Measurements from ENCODE around the gene ZFR2.

DNA sequence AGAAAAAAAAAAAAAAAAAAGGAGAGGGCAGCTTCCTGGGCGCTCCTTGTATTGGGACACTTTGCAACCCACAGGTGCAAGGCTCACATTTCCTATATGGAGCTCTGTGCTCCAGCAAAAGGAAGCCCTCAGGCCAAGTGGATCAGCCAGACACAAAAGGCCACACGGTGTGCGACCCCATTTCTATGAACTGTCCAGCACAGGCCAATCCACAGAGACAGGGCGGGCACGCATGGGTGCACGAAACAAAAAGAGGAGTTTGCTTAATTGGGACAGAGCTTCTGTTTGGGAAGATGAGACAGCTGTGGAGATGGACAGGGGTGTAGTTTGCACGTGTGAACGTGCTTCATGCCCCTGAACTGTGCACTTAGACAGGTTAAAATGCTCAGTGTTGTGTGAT, 51.1 kb downstream of the ZFR2 start:
- no peak for TF ChIP-seq YY1 (IDR thresholded peaks at IDR 0.05; ENCODE audit: low read depth)
- TF ChIP-seq, protein P1, sequence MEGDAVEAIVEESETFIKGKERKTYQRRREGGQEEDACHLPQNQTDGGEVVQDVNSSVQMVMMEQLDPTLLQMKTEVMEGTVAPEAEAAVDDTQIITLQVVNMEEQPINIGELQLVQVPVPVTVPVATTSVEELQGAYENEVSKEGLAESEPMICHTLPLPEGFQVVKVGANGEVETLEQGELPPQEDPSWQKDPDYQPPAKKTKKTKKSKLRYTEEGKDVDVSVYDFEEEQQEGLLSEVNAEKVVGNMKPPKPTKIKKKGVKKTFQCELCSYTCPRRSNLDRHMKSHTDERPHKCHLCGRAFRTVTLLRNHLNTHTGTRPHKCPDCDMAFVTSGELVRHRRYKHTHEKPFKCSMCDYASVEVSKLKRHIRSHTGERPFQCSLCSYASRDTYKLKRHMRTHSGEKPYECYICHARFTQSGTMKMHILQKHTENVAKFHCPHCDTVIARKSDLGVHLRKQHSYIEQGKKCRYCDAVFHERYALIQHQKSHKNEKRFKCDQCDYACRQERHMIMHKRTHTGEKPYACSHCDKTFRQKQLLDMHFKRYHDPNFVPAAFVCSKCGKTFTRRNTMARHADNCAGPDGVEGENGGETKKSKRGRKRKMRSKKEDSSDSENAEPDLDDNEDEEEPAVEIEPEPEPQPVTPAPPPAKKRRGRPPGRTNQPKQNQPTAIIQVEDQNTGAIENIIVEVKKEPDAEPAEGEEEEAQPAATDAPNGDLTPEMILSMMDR (IDR thresholded peaks at IDR 0.05), result no peak
- no peak for TF ChIP-seq EZH2phosphoT487 (IDR thresholded peaks at IDR 0.05; ENCODE audit: borderline replicate concordance, low read depth)
- TF ChIP-seq RAD21 (IDR thresholded peaks at IDR 0.05; ENCODE audit: low read length), result no peak
- TF ChIP-seq GATA2 (CRISPR knock-in tag; IDR thresholded peaks at IDR 0.05), result no peak
- TF ChIP-seq TCF12 (IDR thresholded peaks at IDR 0.05), result no peak
- no peak for TF ChIP-seq JUND (IDR thresholded peaks at IDR 0.05)
- TF ChIP-seq EP300 (IDR thresholded peaks at IDR 0.05; ENCODE audit: borderline replicate concordance in 1 of 2, low read depth in 1 of 2, low read length in 1 of 2), result no peak
- TF ChIP-seq RXRA (IDR thresholded peaks at IDR 0.05; ENCODE audit: borderline replicate concordance, low read depth), result no peak
- TF ChIP-seq, protein P2, sequence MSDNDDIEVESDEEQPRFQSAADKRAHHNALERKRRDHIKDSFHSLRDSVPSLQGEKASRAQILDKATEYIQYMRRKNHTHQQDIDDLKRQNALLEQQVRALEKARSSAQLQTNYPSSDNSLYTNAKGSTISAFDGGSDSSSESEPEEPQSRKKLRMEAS (IDR thresholded peaks at IDR 0.05; ENCODE audit: low read depth), result no peak
- no peak for TF ChIP-seq SMC3 (IDR thresholded peaks at IDR 0.05; ENCODE audit: low read depth, low read length)
- TF ChIP-seq TEAD4 (IDR thresholded peaks at IDR 0.05; ENCODE audit: borderline replicate concordance, insufficient read depth), result no peak
- TF ChIP-seq, protein P3, sequence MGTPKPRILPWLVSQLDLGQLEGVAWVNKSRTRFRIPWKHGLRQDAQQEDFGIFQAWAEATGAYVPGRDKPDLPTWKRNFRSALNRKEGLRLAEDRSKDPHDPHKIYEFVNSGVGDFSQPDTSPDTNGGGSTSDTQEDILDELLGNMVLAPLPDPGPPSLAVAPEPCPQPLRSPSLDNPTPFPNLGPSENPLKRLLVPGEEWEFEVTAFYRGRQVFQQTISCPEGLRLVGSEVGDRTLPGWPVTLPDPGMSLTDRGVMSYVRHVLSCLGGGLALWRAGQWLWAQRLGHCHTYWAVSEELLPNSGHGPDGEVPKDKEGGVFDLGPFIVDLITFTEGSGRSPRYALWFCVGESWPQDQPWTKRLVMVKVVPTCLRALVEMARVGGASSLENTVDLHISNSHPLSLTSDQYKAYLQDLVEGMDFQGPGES (IDR thresholded peaks at IDR 0.05; ENCODE audit: low read depth, low read length), result no peak
